T1000 (cell line): Measurements from ENCODE around the gene PPIP5K2.
A peak's percentile ranks its signal among the peaks of the same experiment; 100 is the strongest.
"Not testable (repeated sequence)": the region's sequence is repeated elsewhere in the genome, so short reads cannot be mapped to it uniquely, and the experiment has no call there.

Experiments used
- DNase-seq: peaks from one replicate; lab custom pipeline; 2025; ENCODE audit warnings: mixed read lengths; lab: John Stamatoyannopoulos, UW

PPIP5K2 gene

DNA sequence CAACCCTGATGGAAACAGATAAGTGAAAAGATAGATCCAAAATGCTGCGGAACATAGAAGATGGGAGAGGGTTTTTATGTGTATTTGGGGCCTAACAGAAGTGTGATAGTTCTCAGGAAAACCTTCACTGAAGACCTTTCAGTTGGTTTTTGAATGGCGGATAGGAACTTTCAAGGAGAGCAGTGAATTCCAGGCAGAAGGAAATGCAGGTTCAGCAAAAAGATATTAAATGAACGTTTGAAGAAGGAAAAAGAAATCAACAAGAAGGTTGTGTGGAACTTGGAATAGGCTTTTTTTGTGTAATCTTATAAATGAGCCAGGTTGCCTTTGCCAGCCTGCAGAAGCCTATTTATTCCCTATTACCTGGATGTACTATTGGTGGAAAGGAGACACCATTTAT is 2.1 kb downstream of the PPIP5K2 start:
- no peak for DNase-seq

DNA sequence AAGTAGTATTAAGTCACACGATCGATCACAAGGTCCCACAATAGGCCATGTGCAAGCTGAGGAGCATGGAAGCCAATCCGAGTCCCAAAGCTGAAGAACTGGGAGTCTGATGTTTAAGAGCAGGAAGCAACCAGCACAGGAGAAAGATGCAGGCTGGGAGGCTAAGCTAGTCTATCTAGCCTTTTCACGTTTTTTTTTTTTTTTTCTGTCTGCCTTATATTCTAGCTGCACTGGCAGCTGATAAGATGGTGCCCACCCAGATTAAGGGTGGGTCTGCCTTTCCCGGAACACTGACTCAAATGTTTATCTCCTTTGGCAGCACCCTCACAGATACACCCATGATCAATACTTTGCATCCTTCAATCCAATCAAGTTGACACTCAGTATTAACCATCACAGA is 6.5 kb downstream of the PPIP5K2 start:
- DNase-seq, result no peak

DNA sequence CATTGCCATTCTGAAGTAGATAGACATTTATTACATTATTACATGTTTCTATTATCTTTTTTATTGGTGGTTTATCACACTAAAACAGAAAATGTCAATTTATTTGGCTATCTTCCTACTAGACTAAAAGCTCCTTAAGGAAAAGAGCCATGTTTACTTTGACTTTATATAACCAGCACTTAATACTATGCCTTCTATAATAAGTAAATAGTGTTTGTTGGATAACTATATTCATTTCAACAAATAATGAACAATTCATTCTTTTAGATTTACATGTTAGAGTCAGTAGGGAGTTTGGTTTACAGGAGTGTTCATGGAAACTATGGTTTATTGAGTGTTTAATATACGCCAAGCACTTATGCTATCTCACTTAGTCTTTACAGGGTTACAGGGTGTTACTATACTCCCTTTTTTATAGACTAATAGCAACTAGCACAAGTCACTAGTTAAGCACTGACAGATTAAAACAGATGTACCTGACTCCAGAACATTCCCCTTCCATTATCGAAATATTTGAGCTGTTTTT is 7.3 kb downstream of the PPIP5K2 start:
- no peak for DNase-seq

- no peak for DNase-seq
Measured at GRCh38 chr5:103128202-103128601, 8.1 kb downstream of the PPIP5K2 start.

DNA sequence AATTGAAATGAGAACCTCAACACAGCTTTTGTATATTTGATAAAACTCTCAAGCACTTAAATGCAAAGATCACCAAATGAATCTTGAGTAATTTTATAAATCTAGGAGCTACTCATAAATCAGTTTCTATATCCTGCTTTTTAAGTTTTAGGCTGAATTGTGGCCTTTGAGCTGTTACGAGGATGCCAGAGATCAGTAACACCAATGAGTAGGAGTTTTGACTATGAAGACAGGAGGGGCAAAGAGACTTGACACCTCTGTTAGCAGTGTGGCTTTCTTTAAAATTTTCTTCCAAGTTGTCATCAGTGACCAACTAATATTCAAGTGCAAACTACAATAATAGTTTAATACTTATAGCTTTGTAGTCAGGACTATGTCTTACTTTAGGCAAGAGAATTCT is 12.6 kb downstream of the PPIP5K2 start:
- no peak for DNase-seq

DNA sequence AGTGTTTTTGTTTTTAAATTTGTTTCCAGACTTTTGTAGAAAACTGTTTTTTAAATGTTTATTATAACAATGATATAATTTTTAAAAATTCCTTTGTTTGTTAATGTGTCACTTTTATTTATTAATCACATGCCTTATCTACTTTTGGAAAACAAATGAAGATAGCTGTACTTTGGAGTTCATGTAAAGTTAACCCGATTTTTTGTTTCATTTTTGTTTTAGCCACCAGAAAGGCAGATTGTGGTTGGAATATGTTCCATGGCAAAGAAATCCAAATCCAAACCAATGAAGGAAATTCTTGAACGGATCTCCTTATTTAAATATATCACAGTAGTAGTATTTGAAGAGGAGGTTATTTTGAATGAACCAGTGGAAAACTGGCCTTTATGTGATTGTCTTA is 13.1 kb downstream of the PPIP5K2 start:
- DNase-seq, result no peak

DNA sequence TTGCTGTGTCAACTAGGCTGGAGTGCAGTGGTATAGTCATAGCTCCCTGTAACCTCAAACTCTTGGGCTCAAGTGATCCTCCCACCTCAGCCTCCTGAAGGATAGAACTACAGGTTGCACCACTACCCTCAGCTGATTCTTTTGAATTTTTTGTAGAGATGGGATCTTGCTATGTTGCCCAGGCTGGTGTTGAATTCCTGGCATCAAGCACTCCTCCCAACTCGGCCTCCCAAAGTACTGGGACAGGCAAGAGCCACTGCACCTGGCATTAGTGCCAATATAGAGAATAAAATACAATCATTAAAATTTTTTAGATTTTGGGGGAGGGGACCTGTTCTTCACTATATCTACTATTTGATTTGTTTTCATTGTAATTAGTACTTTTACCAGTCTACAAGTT is 15.4 kb downstream of the PPIP5K2 start:
- no peak for DNase-seq

DNA sequence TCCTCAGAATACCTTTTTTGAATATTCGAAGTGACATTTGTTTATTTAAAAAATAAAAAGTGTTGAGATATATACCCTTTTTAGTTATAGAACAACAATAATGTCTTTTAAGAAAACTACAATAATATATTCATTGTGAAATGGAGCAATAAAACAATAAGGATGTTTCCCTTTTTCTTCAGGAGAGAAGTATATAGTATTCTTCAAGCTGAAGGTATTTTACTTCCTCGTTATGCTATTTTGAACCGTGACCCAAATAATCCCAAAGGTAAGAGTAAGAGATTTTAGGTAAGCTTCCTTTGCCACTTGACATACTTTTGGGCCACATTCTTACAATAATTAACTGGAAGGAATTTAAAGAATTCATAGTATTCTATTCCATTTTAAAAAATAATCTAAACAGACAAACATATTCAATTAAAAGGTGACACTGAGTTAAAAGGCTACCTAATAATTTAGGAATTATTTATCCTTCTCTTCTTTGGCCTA is 18.1 kb downstream of the PPIP5K2 start:
- no peak for DNase-seq

GRCh38 chr5:103139264-103139865 is 19.3 kb downstream of the PPIP5K2 start:
- peak; percentile 10 for DNase-seq

DNA sequence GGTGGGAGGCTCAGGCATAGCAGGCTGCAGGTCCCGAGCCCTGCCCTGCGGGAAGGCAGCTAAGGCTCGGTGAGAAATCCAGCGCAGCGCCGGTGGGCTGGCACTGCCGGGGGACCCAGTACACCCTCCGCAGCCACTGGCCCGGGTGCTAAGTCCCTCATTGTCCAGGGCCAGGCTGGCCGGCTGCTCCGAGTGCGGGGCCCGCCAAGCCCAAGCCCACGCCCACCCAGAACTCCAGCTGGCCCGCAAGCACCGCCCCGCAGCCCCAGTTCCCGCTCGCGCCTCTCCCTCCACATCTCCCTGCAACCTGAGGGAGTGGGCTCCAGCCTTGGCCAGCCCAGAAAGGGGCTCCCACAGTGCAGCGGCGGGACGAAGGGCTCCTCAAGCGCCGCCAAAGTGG is 22.0 kb downstream of the PPIP5K2 start:
- not testable (repeated sequence) for DNase-seq

GRCh38 chr5:103145196-103145595 is 25.1 kb downstream of the PPIP5K2 start:
- no peak for DNase-seq

GRCh38 chr5:103148213-103148612 is 28.1 kb downstream of the PPIP5K2 start:
- DNase-seq, result no peak

DNA sequence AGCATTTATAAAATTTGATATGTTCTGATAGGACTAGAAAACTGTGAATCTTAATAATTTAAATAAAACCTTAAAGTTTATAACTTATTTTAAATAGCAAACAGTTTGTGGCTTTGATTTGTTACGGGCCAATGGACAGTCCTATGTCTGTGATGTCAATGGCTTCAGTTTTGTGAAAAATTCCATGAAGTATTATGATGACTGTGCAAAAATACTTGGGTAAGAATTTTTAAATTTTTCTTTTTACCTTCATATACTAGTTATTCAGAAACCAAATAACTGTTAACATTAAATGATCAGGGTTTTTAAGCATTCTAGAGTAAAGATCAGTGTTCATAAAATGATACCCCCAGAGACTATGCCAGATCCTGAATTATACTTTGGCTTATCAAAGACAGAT is 31.1 kb downstream of the PPIP5K2 start:
- DNase-seq, result no peak

DNA sequence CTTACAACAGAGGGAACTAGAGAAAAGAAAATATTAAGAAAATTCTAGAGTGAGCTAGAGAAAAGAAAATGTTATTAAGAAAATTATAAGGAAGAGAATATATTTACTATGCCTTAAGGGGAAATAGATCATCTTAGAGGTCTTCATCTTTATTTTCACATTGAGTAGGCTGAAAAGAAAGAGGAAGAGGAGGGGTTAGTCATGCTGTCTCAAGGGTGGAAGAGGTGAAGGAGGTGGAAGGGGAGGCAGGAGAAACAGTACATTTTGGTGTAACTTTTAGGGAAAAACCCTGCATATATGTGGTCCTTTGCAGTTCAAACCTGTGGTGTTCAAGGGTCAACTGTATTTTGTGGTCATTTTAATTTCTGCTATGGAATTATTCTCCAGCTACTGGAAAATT is 46.6 kb downstream of the PPIP5K2 start:
- no peak for DNase-seq

GRCh38 chr5:103174147-103174546 is 54.0 kb downstream of the PPIP5K2 start:
- no peak for DNase-seq

GRCh38 chr5:103177543-103177942 is 57.4 kb downstream of the PPIP5K2 start:
- DNase-seq, result no peak

DNA sequence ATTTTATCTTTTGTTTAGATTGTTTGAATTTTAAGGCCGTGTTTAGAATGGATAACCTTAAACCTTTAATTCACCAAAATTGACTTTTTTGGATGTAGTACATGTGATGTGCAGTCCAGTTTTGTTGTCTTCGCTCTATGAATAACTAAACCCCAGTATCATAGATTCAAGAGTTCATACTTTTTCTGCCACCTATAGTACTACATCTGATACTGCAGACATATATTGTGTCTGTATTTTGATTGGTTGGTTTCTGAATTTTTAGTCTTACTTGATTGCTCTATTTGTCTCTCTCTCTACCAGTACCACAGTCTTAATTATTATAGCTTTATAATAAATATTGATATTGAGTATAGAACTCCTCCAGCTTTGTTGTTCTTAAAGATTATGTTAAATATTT is 58.1 kb downstream of the PPIP5K2 start:
- no peak for DNase-seq

DNA sequence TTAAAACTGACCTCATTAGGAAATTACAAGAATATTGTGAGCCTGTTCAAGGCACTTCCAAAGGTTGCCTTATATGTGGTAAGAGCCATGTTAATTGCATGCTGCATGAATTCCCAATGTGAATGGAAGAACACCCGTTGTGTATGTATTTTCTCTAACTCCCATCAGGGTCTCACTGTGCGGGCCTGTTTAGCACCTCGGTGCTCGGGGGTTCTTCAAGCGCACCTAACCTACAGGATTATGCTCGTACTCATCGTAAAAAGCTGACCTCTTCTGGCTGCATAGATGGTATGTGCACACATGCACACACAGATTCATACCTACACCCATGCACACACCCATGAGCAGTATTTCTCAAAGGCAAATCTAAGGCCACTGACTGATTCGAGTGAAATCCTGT is 66.1 kb downstream of the PPIP5K2 start:
- DNase-seq, result no peak

GRCh38 chr5:103188436-103188835 is 68.3 kb downstream of the PPIP5K2 start:
- DNase-seq, result no peak

GRCh38 chr5:103203226-103203625 is 83.1 kb downstream of the PPIP5K2 start:
- DNase-seq, result no peak

DNA sequence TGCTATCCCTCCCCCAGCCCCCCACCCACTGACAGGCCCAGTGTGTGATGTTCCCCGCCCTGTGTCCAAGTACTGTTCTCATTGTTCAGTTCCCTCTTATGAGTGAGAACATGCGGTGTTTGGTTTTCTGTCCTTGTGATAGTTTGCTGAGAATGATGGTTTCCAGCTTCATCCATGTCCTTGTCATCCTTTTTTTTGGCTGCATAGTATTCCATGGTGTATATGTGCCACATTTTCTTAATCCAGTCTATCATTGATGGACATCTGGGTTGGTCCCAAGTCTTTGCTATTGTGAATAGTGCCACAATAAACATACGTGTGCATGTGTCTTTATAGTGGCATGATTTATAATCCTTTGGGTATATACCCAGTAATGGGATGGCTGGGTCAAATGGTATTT is 84.9 kb downstream of the PPIP5K2 start:
- DNase-seq, result not testable (repeated sequence)

- DNase-seq, result no peak
Measured at GRCh38 chr5:103205991-103206700, 86.0 kb downstream of the PPIP5K2 start.

GRCh38 chr5:103207011-103207410 is 86.9 kb downstream of the PPIP5K2 start:
- no peak for DNase-seq

DNA sequence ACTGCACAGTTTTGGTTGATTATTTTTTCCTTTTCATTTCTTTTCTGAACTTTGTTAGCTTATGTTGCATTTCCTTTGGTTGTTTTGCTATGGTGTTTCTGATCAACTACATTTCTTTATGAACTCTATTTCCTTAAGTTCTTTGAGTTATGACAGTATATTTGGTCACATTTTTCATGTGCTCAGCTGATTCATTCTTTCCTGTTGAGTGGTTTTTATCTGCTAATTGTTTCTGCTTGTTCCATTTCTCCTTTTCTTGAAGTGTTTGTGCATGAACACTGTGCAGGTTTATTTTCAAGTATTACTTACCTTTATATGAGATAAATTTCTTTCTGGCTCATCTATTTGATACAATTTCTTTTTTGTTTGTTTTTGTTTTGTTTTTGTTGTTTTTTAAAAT is 87.6 kb downstream of the PPIP5K2 start:
- DNase-seq, result no peak
